Uterus (tissue), 4 donors: ENCODE results near the gene ZNF644. TPM values are rescaled to one million over a fixed set of nuclear protein-coding genes. Genes with fewer than 3 reads are reported as not detected.
A peak's percentile ranks its signal among the peaks of the same experiment; 100 is the strongest.

Experiments used
- DNase-seq, 2 donors: peaks; one replicate each; pipeline ENCODE4 v3.0.0-alpha.2; 2019 to 2020
- H3K27ac ChIP-seq, 2 donors: fragments of 200-600 bp; sonication (generic); 1 replicate in 1 of 2; 2 replicates in 1 of 2; pipeline ENCODE4 v1.5.1; 2016 to 2018
- H3K27me3 ChIP-seq, 2 donors: fragments of 200-600 bp; sonication (generic); one replicate each; pipeline ENCODE4 v1.5.1; 2018 to 2019; ENCODE audit warnings: control low read depth in 1 of 2
- H3K36me3 ChIP-seq, 2 donors: fragments of 200-600 bp; sonication (generic); one replicate each; pipeline ENCODE4 v1.5.1; 2019; ENCODE audit warnings: control low read depth in 1 of 2
- H3K4me1 ChIP-seq, 2 donors: fragments of 200-600 bp; sonication (generic); one replicate each; pipeline ENCODE4 v1.5.1; 2018 to 2019; ENCODE audit warnings: control low read depth in 1 of 2
- H3K4me3 ChIP-seq, 2 donors: fragments of 200-600 bp; sonication (generic); 1 replicate in 1 of 2; 2 replicates in 1 of 2; pipeline ENCODE4 v1.5.1; 2018 to 2019; ENCODE audit warnings: mild to moderate bottlenecking in 1 of 2
- H3K9me3 ChIP-seq, 2 donors: fragments of 200-600 bp; sonication (generic); one replicate each; pipeline ENCODE4 v1.5.1; 2019; ENCODE audit warnings: control low read depth in 1 of 2
- POLR2A ChIP-seq, 2 donors: fragments of 450-650 bp; IDR thresholded peaks; one replicate each; pipeline ENCODE4 v1.6.1; 2016; ENCODE audit warnings: antibody characterized with exemption in 2 of 2, mild to moderate bottlenecking in 1 of 2, moderate library complexity in 1 of 2
- intact Hi-C: fragments of 100-400 bp; cut with DNase I; formaldehyde crosslinking; loops from one replicate; pipeline ENCODE4 v1.15.1; 2023; ENCODE audit warnings: low total_unique reads
- total RNA-seq, 4 donors: library from RNA; depleted of rRNA in 3 of 4; stranded (reverse); fragments of >200 nt in 3 of 4; gene quantifications; one replicate each; pipeline versions ENCODE4 v1.1.0 to v1.2.4, GENCODE V29; 2014 to 2023
- TF ChIP-seq, protein P1 (sequence below), 4 experiments: fragments of 200-600 bp in 2 of 4; fragments of 450-650 bp in 2 of 4; sonication (generic) in 2 of 4; IDR thresholded peaks; one replicate each; pipeline ENCODE4 v1.5.1; 2016 to 2019; ENCODE audit warnings: antibody characterized with exemption in 4 of 4, mild to moderate bottlenecking in 2 of 4, moderate library complexity in 1 of 4
- donor health status: DM: yes; HTN: yes; CAD: no.

ZNF644 gene
- total RNA-seq, 4 donors from 2014 or later: 51.7 to 167 (median 93.3) TPM

DNA sequence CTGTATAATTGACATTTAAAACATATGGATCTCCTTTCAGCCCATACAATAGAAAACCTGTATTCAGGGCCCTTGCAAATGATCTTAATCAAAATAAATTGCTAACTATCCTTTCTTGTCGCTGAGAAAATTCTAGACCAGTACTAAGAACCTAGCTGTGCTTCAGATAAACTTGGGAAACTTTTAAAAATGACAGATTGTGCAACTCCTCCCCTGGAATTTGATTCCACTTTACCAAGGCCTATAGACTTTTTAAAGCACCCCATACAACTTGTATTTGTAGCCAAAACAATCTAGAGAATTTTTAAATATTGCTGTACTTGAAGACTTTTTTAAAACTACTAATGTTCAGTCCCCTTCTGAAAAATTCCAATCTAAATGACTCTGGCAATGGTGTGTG lies 51.6 kb downstream of the ZNF644 start:
- H3K4me3 ChIP-seq: no peak overlapping the region
- TF ChIP-seq, protein P1, sequence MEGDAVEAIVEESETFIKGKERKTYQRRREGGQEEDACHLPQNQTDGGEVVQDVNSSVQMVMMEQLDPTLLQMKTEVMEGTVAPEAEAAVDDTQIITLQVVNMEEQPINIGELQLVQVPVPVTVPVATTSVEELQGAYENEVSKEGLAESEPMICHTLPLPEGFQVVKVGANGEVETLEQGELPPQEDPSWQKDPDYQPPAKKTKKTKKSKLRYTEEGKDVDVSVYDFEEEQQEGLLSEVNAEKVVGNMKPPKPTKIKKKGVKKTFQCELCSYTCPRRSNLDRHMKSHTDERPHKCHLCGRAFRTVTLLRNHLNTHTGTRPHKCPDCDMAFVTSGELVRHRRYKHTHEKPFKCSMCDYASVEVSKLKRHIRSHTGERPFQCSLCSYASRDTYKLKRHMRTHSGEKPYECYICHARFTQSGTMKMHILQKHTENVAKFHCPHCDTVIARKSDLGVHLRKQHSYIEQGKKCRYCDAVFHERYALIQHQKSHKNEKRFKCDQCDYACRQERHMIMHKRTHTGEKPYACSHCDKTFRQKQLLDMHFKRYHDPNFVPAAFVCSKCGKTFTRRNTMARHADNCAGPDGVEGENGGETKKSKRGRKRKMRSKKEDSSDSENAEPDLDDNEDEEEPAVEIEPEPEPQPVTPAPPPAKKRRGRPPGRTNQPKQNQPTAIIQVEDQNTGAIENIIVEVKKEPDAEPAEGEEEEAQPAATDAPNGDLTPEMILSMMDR (IDR thresholded peaks at IDR 0.05): no peak
- no peak for TF ChIP-seq POLR2A (IDR thresholded peaks at IDR 0.05)
- no peaks in the 10 kb centered on the region for H3K9me3 ChIP-seq
- no peaks in the 10 kb centered on the region for H3K27me3 ChIP-seq
- H3K4me1 ChIP-seq: no peaks in the 10 kb centered on the region
- no peaks in the 10 kb centered on the region for H3K36me3 ChIP-seq
- H3K27ac ChIP-seq: no peak overlapping the region
- no peak for DNase-seq
- intact Hi-C loops: no loop called here

DNA sequence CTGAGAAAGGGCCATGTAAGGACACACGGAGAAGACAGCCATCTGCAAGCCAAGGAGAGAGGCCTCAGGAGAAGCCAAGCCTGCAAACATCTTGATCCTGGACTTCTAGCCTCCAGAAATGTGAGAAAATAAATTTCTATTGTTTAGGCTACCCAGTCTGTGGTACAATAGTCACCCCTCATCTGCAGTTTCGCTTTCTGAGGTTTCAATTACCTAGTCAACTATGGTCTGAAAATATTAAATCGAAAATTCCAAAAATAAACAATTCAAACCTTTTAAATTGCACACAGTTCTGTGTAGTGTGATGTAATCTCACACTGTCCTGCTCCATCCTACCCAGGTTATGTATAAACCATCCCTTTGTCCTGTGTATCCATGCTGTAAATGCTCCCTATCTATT lies 52.6 kb downstream of the ZNF644 start:
- no peak for TF ChIP-seq POLR2A (IDR thresholded peaks at IDR 0.05)
- TF ChIP-seq, protein P1 (IDR thresholded peaks at IDR 0.05): no peak
- H3K4me1 ChIP-seq: no peaks in the 10 kb centered on the region
- H3K27ac ChIP-seq: no peak overlapping the region
- intact Hi-C loops: no loop called here
- H3K27me3 ChIP-seq: no peaks in the 10 kb centered on the region
- no peaks in the 10 kb centered on the region for H3K9me3 ChIP-seq
- H3K4me3 ChIP-seq: no peak overlapping the region
- no peak for DNase-seq
- H3K36me3 ChIP-seq: no peaks in the 10 kb centered on the region

DNA sequence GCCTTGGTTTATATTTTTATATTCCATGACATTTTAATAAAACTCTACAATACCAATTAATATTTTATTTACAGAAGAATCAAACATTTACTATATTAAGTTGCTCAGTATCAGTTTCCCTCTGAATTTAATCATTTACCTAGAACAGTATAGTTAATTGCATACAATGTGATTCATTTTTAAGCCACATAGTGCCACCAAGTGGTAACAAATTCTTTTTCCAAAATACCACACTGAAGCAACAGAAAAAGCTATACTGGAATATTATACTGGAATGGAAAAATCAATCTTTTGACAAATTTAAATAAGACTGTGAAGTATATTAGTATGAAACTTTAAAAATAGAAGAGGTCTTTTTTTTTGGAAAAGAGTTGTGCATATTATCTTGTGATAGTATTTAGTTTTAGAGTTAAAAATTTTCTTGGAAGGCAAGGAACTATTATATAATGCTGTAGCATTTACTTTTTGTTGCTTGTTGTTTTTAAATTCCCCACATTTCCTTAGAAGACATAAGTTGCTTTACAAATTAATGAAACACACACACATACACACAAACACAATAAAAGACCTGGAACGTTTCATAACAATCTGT lies 57.3 kb downstream of the ZNF644 start:
- H3K9me3 ChIP-seq: no peaks in the 10 kb centered on the region
- TF ChIP-seq, protein P1 (IDR thresholded peaks at IDR 0.05): peak in 1 of 4 experiments; percentile 10
- TF ChIP-seq POLR2A (IDR thresholded peaks at IDR 0.05): no peak
- intact Hi-C loops: no loop called here
- H3K4me1 ChIP-seq: peaks cover 4 to 6% of the 10 kb centered on the region in 2 donors
- no peaks in the 10 kb centered on the region for H3K36me3 ChIP-seq
- no peak overlapping the region for H3K4me3 ChIP-seq
- no peaks in the 10 kb centered on the region for H3K27me3 ChIP-seq
- H3K27ac ChIP-seq: no peak overlapping the region
- no peak for DNase-seq

DNA sequence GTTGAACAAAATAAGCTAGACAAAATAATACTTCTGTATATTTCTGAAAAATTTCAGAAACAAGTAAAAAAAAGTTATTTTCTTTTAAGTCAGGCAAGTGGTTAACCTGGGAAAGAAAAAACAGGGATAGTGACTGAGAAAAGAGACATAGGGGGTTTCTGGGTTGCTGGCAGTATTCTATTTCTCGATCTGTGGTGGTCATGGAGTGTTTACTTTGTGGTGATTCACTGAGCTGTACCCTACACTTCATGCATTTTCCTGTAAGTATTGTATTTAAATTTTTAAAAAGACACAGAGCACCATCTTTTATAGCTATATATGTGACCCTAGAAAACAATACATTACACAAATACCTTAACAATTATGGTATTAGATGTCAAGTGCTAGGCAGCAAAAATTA lies 58.2 kb downstream of the ZNF644 start:
- Histone ChIP-seq H3K4me3 (no peak overlapping the region), H3K9me3 (no peaks in the 10 kb centered on the region), H3K27ac (no peak overlapping the region), H3K27me3 (no peaks in the 10 kb centered on the region), H3K36me3 (no peaks in the 10 kb centered on the region), H3K4me1 (peaks cover 4 to 6% of the 10 kb centered on the region in 2 donors)
- TF ChIP-seq POLR2A (IDR thresholded peaks at IDR 0.05): no peak
- intact Hi-C loops: no loop called here
- DNase-seq: no peak

DNA sequence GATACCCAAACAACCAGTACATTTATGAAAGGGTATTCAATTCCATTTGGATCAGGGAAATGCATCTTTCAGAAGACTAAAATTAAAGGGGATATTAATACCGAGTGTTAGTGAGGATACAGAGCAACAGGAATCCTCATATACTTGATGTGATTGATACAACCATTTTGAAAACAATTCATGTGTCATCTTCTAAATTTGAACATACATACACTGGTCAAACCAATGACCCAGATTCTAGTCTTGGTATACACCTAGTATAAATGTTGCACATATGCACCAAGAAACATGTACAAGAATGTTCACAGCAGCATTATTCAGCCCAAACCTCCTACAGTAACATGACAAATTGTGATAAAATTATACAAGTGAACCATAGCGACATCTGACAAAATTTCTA lies 58.6 kb downstream of the ZNF644 start:
- no peak overlapping the region for H3K4me3 ChIP-seq
- no peak for DNase-seq
- no peak overlapping the region for H3K27ac ChIP-seq
- no peaks in the 10 kb centered on the region for H3K27me3 ChIP-seq
- TF ChIP-seq POLR2A (IDR thresholded peaks at IDR 0.05): no peak
- TF ChIP-seq, protein P1 (IDR thresholded peaks at IDR 0.05): no peak
- H3K9me3 ChIP-seq: no peaks in the 10 kb centered on the region
- intact Hi-C loops: no loop called here
- peaks cover 4 to 6% of the 10 kb centered on the region in 2 donors for H3K4me1 ChIP-seq
- H3K36me3 ChIP-seq: no peaks in the 10 kb centered on the region
